Endothelial cell of umbilical vein (primary cell): ENCODE data around the gene LRRK2.

ENCODE experiments used
- JUN ChIP-seq: IDR thresholded peaks from 2 replicates; pipeline ENCODE4 v1.6.1; 2011; ENCODE audit warnings: borderline replicate concordance, low read depth; ENCODE audit not compliant: insufficient read length, insufficient read depth
- TF ChIP-seq, protein P1 (sequence below), 2 donors: IDR thresholded peaks; 1 replicate in 1 of 2; 2 replicates in 1 of 2; pipeline ENCODE4 v1.5.1; 2011; ENCODE audit warnings: low read length in 2 of 2, mild to moderate bottlenecking in 2 of 2, moderate library complexity in 2 of 2, control low read depth in 1 of 2, inconsistent platforms in 1 of 2, low read depth in 1 of 2; ENCODE audit not compliant: insufficient read depth in 1 of 2; ENCODE audit errors: extremely low read depth in 1 of 2

DNA sequence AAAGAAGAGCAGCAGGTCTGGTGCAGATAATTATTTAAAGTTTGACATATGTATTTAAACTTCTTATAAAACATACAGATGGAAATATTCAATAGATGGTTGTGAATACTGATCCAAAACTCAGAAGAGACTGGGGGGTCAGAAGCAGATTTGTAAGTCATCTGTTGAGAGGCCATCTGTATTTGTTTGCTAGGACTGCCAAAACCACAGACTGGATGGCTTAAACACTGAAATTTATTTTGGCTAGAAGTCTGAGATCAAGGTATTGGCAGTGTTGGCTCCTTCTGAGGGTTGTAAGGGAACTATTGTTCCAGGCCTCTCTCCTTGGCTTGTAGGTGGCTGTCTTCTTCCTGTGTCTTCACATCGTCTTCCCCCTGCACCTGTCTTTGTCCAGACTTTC, 153.9 kb downstream of the LRRK2 start:
- no peak for TF ChIP-seq JUN
- TF ChIP-seq, protein P1, sequence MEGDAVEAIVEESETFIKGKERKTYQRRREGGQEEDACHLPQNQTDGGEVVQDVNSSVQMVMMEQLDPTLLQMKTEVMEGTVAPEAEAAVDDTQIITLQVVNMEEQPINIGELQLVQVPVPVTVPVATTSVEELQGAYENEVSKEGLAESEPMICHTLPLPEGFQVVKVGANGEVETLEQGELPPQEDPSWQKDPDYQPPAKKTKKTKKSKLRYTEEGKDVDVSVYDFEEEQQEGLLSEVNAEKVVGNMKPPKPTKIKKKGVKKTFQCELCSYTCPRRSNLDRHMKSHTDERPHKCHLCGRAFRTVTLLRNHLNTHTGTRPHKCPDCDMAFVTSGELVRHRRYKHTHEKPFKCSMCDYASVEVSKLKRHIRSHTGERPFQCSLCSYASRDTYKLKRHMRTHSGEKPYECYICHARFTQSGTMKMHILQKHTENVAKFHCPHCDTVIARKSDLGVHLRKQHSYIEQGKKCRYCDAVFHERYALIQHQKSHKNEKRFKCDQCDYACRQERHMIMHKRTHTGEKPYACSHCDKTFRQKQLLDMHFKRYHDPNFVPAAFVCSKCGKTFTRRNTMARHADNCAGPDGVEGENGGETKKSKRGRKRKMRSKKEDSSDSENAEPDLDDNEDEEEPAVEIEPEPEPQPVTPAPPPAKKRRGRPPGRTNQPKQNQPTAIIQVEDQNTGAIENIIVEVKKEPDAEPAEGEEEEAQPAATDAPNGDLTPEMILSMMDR (IDR thresholded peaks at IDR 0.05; ENCODE audit: extremely low read depth in 1 of 2, insufficient read depth in 1 of 2, low read depth in 1 of 2, low read length in 2 of 2): no peak
